SK-N-SH (cell line): ENCODE measurements around the gene OR1K1.

Experiments used
- FOSL2 ChIP-seq: IDR thresholded peaks from 2 replicates; pipeline ENCODE4 v1.4.0; 2012; ENCODE audit warnings: low read depth, mild to moderate bottlenecking, moderate library complexity, borderline replicate concordance
- FOXM1 ChIP-seq: IDR thresholded peaks from 2 replicates; pipeline ENCODE4 v1.4.0; 2012; ENCODE audit warnings: low read depth, mild to moderate bottlenecking
- MEF2A ChIP-seq: IDR thresholded peaks from 2 replicates; pipeline ENCODE4 v1.4.0; 2012; ENCODE audit warnings: low read depth, borderline replicate concordance
- NRF1 ChIP-seq: IDR thresholded peaks from 2 replicates; pipeline ENCODE4 v1.6.1; 2012; ENCODE audit warnings: low read depth, mild to moderate bottlenecking, low read length
- POLR2AphosphoS5 ChIP-seq: IDR thresholded peaks from 2 replicates; pipeline ENCODE4 v1.6.1; 2012; ENCODE audit warnings: low read depth, low read length
- RCOR1 ChIP-seq: fragments of 150-350 bp; IDR thresholded peaks from 2 replicates; pipeline ENCODE4 v1.6.1; 2017; ENCODE audit warnings: antibody characterized with exemption, low read length
- RFX5 ChIP-seq: IDR thresholded peaks from 2 replicates; pipeline ENCODE4 v1.6.1; 2012; ENCODE audit warnings: mild to moderate bottlenecking, improper control_type of control experiment, low read length
- SIN3A ChIP-seq: IDR thresholded peaks from 2 replicates; pipeline ENCODE4 v1.6.1; 2012; ENCODE audit warnings: low read depth, mild to moderate bottlenecking, low read length, moderate library complexity, borderline replicate concordance
- TAF1 ChIP-seq: IDR thresholded peaks from 2 replicates; pipeline ENCODE4 v1.6.1; 2012; ENCODE audit warnings: low read depth, mild to moderate bottlenecking, low read length, moderate library complexity, borderline replicate concordance
- YY1 ChIP-seq: IDR thresholded peaks from 2 replicates; pipeline ENCODE4 v1.4.0; 2012; ENCODE audit warnings: low read depth, mild to moderate bottlenecking
- TF ChIP-seq, protein P1 (sequence below): IDR thresholded peaks from 2 replicates; pipeline ENCODE4 v1.6.1; 2012; ENCODE audit warnings: mild to moderate bottlenecking, low read depth, low read length, moderate library complexity
- TF ChIP-seq, protein P2 (sequence below): fragments of 200-600 bp; sonication (generic); IDR thresholded peaks from 2 replicates; pipeline ENCODE4 v1.6.1; 2017; ENCODE audit warnings: antibody characterized with exemption, mild to moderate bottlenecking, moderate library complexity
- TF ChIP-seq, protein P3 (sequence below): IDR thresholded peaks from 2 replicates; pipeline ENCODE4 v1.4.0; 2012; ENCODE audit warnings: low read depth

DNA sequence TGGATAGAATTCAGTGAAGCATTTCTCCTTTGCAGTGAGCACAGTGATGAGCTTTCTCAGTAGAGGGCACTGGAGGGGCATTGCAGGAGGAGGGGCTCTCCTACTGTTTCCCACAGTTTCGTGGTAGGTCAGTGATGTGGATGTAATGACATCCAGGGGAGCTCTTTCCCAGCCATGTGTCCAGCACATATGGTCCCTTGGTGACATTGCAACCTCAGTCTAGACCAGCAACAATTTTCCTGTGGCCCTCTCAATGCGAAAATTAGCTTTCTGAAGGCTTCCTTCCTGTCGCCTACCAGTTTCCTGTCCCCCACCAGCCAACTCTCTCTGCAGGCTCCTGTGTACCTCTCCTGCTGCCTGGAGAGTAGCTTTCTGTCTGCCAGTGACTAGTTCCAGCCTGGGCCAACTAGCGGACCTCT is 35.4 kb downstream of the OR1K1 start:
- TF ChIP-seq, protein P1, sequence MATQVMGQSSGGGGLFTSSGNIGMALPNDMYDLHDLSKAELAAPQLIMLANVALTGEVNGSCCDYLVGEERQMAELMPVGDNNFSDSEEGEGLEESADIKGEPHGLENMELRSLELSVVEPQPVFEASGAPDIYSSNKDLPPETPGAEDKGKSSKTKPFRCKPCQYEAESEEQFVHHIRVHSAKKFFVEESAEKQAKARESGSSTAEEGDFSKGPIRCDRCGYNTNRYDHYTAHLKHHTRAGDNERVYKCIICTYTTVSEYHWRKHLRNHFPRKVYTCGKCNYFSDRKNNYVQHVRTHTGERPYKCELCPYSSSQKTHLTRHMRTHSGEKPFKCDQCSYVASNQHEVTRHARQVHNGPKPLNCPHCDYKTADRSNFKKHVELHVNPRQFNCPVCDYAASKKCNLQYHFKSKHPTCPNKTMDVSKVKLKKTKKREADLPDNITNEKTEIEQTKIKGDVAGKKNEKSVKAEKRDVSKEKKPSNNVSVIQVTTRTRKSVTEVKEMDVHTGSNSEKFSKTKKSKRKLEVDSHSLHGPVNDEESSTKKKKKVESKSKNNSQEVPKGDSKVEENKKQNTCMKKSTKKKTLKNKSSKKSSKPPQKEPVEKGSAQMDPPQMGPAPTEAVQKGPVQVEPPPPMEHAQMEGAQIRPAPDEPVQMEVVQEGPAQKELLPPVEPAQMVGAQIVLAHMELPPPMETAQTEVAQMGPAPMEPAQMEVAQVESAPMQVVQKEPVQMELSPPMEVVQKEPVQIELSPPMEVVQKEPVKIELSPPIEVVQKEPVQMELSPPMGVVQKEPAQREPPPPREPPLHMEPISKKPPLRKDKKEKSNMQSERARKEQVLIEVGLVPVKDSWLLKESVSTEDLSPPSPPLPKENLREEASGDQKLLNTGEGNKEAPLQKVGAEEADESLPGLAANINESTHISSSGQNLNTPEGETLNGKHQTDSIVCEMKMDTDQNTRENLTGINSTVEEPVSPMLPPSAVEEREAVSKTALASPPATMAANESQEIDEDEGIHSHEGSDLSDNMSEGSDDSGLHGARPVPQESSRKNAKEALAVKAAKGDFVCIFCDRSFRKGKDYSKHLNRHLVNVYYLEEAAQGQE, result no peak
- TF ChIP-seq POLR2AphosphoS5 (no peak), SIN3A (no peak), FOXM1 (no peak), RCOR1 (no peak), RFX5 (no peak), YY1 (no peak), FOSL2 (no peak), TAF1 (no peak), NRF1 (no peak), MEF2A (no peak)
- TF ChIP-seq, protein P2, sequence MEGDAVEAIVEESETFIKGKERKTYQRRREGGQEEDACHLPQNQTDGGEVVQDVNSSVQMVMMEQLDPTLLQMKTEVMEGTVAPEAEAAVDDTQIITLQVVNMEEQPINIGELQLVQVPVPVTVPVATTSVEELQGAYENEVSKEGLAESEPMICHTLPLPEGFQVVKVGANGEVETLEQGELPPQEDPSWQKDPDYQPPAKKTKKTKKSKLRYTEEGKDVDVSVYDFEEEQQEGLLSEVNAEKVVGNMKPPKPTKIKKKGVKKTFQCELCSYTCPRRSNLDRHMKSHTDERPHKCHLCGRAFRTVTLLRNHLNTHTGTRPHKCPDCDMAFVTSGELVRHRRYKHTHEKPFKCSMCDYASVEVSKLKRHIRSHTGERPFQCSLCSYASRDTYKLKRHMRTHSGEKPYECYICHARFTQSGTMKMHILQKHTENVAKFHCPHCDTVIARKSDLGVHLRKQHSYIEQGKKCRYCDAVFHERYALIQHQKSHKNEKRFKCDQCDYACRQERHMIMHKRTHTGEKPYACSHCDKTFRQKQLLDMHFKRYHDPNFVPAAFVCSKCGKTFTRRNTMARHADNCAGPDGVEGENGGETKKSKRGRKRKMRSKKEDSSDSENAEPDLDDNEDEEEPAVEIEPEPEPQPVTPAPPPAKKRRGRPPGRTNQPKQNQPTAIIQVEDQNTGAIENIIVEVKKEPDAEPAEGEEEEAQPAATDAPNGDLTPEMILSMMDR, result peak; percentile 10; the same call in 1 of the 2 replicates
- TF ChIP-seq, protein P3, sequence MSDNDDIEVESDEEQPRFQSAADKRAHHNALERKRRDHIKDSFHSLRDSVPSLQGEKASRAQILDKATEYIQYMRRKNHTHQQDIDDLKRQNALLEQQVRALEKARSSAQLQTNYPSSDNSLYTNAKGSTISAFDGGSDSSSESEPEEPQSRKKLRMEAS, result no peak
